Loucy (cell line): ENCODE measurements around the gene BST1.
A peak's percentile ranks its signal among the peaks of the same experiment; 100 is the strongest.

Source experiments
- H2AFZ ChIP-seq: fragments of 200-600 bp; sonication (generic); 2 replicates; pipeline ENCODE4 v1.6.0; 2016; ENCODE audit warnings: antibody characterized with exemption, mild to moderate bottlenecking, low read length, moderate library complexity
- H3F3A ChIP-seq: fragments of 200-600 bp; 2 replicates; pipeline ENCODE4 v1.6.0; 2016; ENCODE audit warnings: antibody characterized with exemption, low read depth, mild to moderate bottlenecking
- H3K27me3 ChIP-seq: fragments of 200-600 bp; sonication (generic); 2 replicates; pipeline ENCODE4 v1.6.1; 2014; ENCODE audit warnings: low read length, mild to moderate bottlenecking; ENCODE audit not compliant: insufficient read depth, poor library complexity, severe bottlenecking
- H3K36me3 ChIP-seq: fragments of 200-600 bp; sonication (generic); 2 replicates; pipeline ENCODE4 v1.6.1; 2016; ENCODE audit warnings: low read length; ENCODE audit not compliant: insufficient read depth
- H3K4me1 ChIP-seq: fragments of 200-600 bp; sonication (generic); 2 replicates; pipeline ENCODE4 v1.5.1; 2014; ENCODE audit warnings: low read length, mild to moderate bottlenecking; ENCODE audit not compliant: insufficient read depth, poor library complexity, severe bottlenecking
- H3K4me2 ChIP-seq: fragments of 200-600 bp; sonication (generic); 2 replicates; pipeline ENCODE4 v1.6.0; 2014; ENCODE audit warnings: antibody characterized with exemption, low read length, low read depth, mild to moderate bottlenecking; ENCODE audit not compliant: poor library complexity, severe bottlenecking
- H3K4me3 ChIP-seq: fragments of 200-600 bp; sonication (generic); 2 replicates; pipeline ENCODE4 v1.5.1; 2014; ENCODE audit warnings: low read length, mild to moderate bottlenecking, mixed read lengths; ENCODE audit not compliant: poor library complexity, severe bottlenecking
- H3K79me2 ChIP-seq: fragments of 200-600 bp; sonication (generic); 2 replicates; pipeline ENCODE4 v1.6.1; 2014; ENCODE audit warnings: low read length; ENCODE audit not compliant: insufficient read depth
- H3K9ac ChIP-seq: fragments of 200-600 bp; sonication (generic); 2 replicates; pipeline ENCODE4 v1.6.0; 2014; ENCODE audit warnings: mild to moderate bottlenecking, low read depth, low read length, moderate library complexity; ENCODE audit not compliant: poor library complexity, severe bottlenecking
- H3K9me2 ChIP-seq: fragments of 200-600 bp; sonication (generic); replicated peaks from 2 replicates; pipeline ENCODE4 v1.6.1; 2016; ENCODE audit warnings: low read depth, low read length, mixed read lengths
- H3K9me3 ChIP-seq: fragments of 200-600 bp; sonication (generic); 2 replicates; pipeline ENCODE4 v1.6.1; 2014; ENCODE audit warnings: mild to moderate bottlenecking, antibody characterized with exemption, low read length, low read depth; ENCODE audit not compliant: insufficient read depth
- H4K20me1 ChIP-seq: fragments of 200-600 bp; sonication (generic); 2 replicates; pipeline ENCODE4 v1.6.0; 2014; ENCODE audit warnings: antibody characterized with exemption, low read length, mild to moderate bottlenecking; ENCODE audit not compliant: insufficient read depth, poor library complexity, severe bottlenecking
- CTCF ChIP-seq: fragments of 200-600 bp; sonication (generic); conservative IDR thresholded peaks from 2 replicates; pipeline ENCODE4 v1.5.1; 2014; ENCODE audit warnings: mild to moderate bottlenecking, antibody characterized with exemption, low read length
- EZH2phosphoT487 ChIP-seq: fragments of 200-600 bp; IDR thresholded peaks from 2 replicates; pipeline ENCODE4 v1.6.1; 2018; ENCODE audit warnings: antibody characterized with exemption, mild to moderate bottlenecking, moderate library complexity, borderline replicate concordance

BST1 gene

GRCh38 chr4:15714141-15714540 is 11.3 kb downstream of the BST1 start:
- H3K4me1 ChIP-seq, result no peaks in the 10 kb centered on the region
- H3K9me3 ChIP-seq, result no peaks in the 10 kb centered on the region
- no peaks in the 10 kb centered on the region for H4K20me1 ChIP-seq
- no peak overlapping the region for H3K4me2 ChIP-seq
- H3K4me3 ChIP-seq, result no peak overlapping the region
- H3K36me3 ChIP-seq, result no peaks in the 10 kb centered on the region
- no peaks in the 10 kb centered on the region for H3F3A ChIP-seq
- TF ChIP-seq CTCF (no peak), EZH2phosphoT487 (no peak)
- no peak overlapping the region for H3K9ac ChIP-seq
- H3K9me2 ChIP-seq, result no peaks in the 10 kb centered on the region
- H3K79me2 ChIP-seq, result no peaks in the 10 kb centered on the region
- H3K27me3 ChIP-seq, result no peaks in the 10 kb centered on the region
- no peak overlapping the region for H2AFZ ChIP-seq

GRCh38 chr4:15714646-15715435 is 12.0 kb downstream of the BST1 start:
- H3K4me3 ChIP-seq, result no peak overlapping the region
- H3K4me1 ChIP-seq, result no peaks in the 10 kb centered on the region
- no peak overlapping the region for H2AFZ ChIP-seq
- no peaks in the 10 kb centered on the region for H3F3A ChIP-seq
- no peaks in the 10 kb centered on the region for H3K27me3 ChIP-seq
- TF ChIP-seq CTCF (no peak), EZH2phosphoT487 (no peak)
- H3K36me3 ChIP-seq, result no peaks in the 10 kb centered on the region
- no peak overlapping the region for H3K9ac ChIP-seq
- no peaks in the 10 kb centered on the region for H3K79me2 ChIP-seq
- no peak overlapping the region for H3K4me2 ChIP-seq
- no peaks in the 10 kb centered on the region for H3K9me3 ChIP-seq
- no peaks in the 10 kb centered on the region for H4K20me1 ChIP-seq
- no peaks in the 10 kb centered on the region for H3K9me2 ChIP-seq

- H3K9me2 ChIP-seq, result no peaks in the 10 kb centered on the region
- H3K9ac ChIP-seq, result no peak overlapping the region
- H3K36me3 ChIP-seq, result no peaks in the 10 kb centered on the region
- no peaks in the 10 kb centered on the region for H3F3A ChIP-seq
- H3K4me2 ChIP-seq, result no peak overlapping the region
- H4K20me1 ChIP-seq, result no peaks in the 10 kb centered on the region
- TF ChIP-seq CTCF (no peak), EZH2phosphoT487 (no peak)
- H3K4me1 ChIP-seq, result no peaks in the 10 kb centered on the region
- no peaks in the 10 kb centered on the region for H3K79me2 ChIP-seq
- no peaks in the 10 kb centered on the region for H3K9me3 ChIP-seq
- H2AFZ ChIP-seq, result 0 out of 2 replicates have a peak overlapping the region, but pooled peaks have one; percentile 4
- no peaks in the 10 kb centered on the region for H3K27me3 ChIP-seq
- H3K4me3 ChIP-seq, result no peak overlapping the region
Observed at GRCh38 chr4:15716115-15716514, 13.2 kb downstream of the BST1 start.
